ENCODE data around the gene GPC6.

GPC6 gene

GRCh38 chr13:94128430-94128829, 901.8 kb downstream of the GPC6 start:
- H3K4me3 ChIP-seq (ENCODE audit: low read depth, low read length) = no peak overlapping the region
- TF ChIP-seq, protein P1, sequence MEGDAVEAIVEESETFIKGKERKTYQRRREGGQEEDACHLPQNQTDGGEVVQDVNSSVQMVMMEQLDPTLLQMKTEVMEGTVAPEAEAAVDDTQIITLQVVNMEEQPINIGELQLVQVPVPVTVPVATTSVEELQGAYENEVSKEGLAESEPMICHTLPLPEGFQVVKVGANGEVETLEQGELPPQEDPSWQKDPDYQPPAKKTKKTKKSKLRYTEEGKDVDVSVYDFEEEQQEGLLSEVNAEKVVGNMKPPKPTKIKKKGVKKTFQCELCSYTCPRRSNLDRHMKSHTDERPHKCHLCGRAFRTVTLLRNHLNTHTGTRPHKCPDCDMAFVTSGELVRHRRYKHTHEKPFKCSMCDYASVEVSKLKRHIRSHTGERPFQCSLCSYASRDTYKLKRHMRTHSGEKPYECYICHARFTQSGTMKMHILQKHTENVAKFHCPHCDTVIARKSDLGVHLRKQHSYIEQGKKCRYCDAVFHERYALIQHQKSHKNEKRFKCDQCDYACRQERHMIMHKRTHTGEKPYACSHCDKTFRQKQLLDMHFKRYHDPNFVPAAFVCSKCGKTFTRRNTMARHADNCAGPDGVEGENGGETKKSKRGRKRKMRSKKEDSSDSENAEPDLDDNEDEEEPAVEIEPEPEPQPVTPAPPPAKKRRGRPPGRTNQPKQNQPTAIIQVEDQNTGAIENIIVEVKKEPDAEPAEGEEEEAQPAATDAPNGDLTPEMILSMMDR (IDR thresholded peaks at IDR 0.05; ENCODE audit: low read depth, low read length) = no peak
- TF ChIP-seq POLR2A (IDR thresholded peaks at IDR 0.05; ENCODE audit: extremely low read depth, insufficient read length) (no peak), MYC (IDR thresholded peaks at IDR 0.05; ENCODE audit: low read depth, low read length) (no peak), MAX (IDR thresholded peaks at IDR 0.05; ENCODE audit: low read depth, low read length) (no peak)
- no peak for DNase-seq (ENCODE audit: low read depth)

DNA sequence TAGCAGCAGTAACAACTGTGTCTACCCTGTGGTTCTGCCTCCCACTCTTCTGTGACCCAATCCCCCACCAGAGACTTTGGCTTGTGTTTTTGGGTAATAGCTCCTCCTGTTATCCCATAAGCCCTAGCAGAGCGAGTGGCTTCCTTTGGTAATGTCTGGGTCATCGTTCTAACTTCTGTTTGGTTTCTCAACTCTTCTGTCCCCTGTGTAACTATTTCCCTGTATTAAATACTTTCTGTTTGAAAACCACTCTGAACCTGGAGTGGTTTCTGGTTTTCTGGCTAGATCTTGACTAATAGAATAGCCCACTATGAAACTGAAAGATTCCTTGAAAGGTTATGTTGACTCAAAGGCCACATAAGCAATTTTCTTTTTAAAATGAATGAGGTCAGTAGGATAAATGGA, 902.9 kb downstream of the GPC6 start:
- H3K4me3 ChIP-seq (ENCODE audit: low read depth, low read length) = no peak overlapping the region
- TF ChIP-seq MYC (IDR thresholded peaks at IDR 0.05; ENCODE audit: low read depth, low read length) (no peak), POLR2A (IDR thresholded peaks at IDR 0.05; ENCODE audit: extremely low read depth, insufficient read length) (no peak), MAX (IDR thresholded peaks at IDR 0.05; ENCODE audit: low read depth, low read length) (no peak)
- TF ChIP-seq, protein P1 (IDR thresholded peaks at IDR 0.05; ENCODE audit: low read depth, low read length) = no peak
- no peak for DNase-seq (ENCODE audit: low read depth)

DNA sequence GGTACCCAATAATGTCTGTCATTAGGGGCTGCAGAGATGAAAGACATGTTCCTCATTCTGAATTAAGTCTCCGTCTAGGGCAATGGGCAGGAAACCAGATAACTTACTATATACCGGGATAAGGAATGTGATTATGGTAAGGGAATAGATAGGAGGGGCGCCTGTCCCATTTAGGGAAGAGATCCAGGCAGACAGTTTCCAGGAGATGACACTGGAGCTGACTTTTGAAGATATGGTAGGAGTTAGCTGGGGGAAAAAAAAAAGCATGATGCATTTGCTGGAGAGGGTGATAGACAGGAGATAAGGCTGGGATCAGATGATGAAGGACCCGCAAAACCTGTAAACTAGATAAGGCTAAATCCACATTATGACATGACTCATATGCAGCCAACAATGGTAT, 912.2 kb downstream of the GPC6 start:
- H3K4me3 ChIP-seq (ENCODE audit: low read depth, low read length) = no peak overlapping the region
- no peak for TF ChIP-seq MYC (IDR thresholded peaks at IDR 0.05; ENCODE audit: low read depth, low read length)
- no peak for TF ChIP-seq MAX (IDR thresholded peaks at IDR 0.05; ENCODE audit: low read depth, low read length)
- TF ChIP-seq, protein P1 (IDR thresholded peaks at IDR 0.05; ENCODE audit: low read depth, low read length) = no peak
- no peak for TF ChIP-seq POLR2A (IDR thresholded peaks at IDR 0.05; ENCODE audit: extremely low read depth, insufficient read length)
- no peak for DNase-seq (ENCODE audit: low read depth)

DNA sequence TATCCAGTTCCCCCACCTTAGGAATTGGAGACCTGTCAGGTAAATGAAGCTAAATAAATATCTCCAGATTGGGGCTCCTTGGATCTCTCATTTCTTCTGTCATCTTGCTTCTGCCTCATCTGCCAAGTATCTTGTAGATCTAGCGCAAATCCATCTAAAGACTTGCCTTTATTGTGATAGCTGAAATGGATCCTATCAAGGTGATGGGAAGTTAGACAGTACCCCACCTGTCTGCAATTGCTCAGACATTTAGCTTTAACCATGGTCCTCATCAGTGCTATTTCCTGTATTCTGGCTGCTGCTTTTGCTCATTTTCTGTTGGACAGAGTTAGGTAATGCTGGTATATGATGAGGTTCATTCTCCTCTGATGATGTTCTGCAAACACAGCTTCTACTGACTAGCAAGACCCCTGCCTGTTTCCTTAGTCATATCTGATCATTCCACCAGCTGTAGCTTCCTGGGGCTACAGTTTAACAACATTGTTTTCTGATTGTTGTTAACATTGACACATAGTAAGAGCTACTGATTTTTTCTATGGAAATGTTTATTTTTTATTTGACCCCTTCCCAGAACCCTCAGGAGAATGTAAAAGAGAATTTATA, 912.9 kb downstream of the GPC6 start:
- H3K4me3 ChIP-seq (ENCODE audit: low read depth, low read length) = no peak overlapping the region
- no peak for DNase-seq (ENCODE audit: low read depth)
- TF ChIP-seq MYC (IDR thresholded peaks at IDR 0.05; ENCODE audit: low read depth, low read length) = no peak
- TF ChIP-seq MAX (IDR thresholded peaks at IDR 0.05; ENCODE audit: low read depth, low read length) = no peak
- TF ChIP-seq, protein P1 (IDR thresholded peaks at IDR 0.05; ENCODE audit: low read depth, low read length) = no peak
- no peak for TF ChIP-seq POLR2A (IDR thresholded peaks at IDR 0.05; ENCODE audit: extremely low read depth, insufficient read length)

GRCh38 chr13:94140027-94140426, 913.4 kb downstream of the GPC6 start:
- no peak overlapping the region for H3K4me3 ChIP-seq (ENCODE audit: low read depth, low read length)
- no peak for TF ChIP-seq MYC (IDR thresholded peaks at IDR 0.05; ENCODE audit: low read depth, low read length)
- TF ChIP-seq, protein P1 (IDR thresholded peaks at IDR 0.05; ENCODE audit: low read depth, low read length) = no peak
- no peak for TF ChIP-seq POLR2A (IDR thresholded peaks at IDR 0.05; ENCODE audit: extremely low read depth, insufficient read length)
- TF ChIP-seq MAX (IDR thresholded peaks at IDR 0.05; ENCODE audit: low read depth, low read length) = no peak

More at GRCh38 chr13:94140027-94140426, 913.4 kb downstream of the GPC6 start:
- DNase-seq (ENCODE audit: low read depth) = no peak

Data from NB4 (cell line).